Liver (tissue), 9 donors: ENCODE results near the gene CLIC3. TPM values are rescaled to one million over a fixed set of nuclear protein-coding genes. Genes with fewer than 3 reads are reported as not detected.

Experiments used
- DNase-seq: peaks from one replicate; pipeline ENCODE4 v3.0.0-alpha.2; 2017; ENCODE audit warnings: low spot score
- H3K27ac ChIP-seq, 2 donors: one replicate each; pipeline ENCODE4 v1.7.0; 2013; ENCODE audit warnings: inconsistent platforms in 2 of 2, low read length in 2 of 2, control low read depth in 1 of 2, low read depth in 1 of 2, mild to moderate bottlenecking in 1 of 2
- H3K27me3 ChIP-seq, 4 donors: one replicate each; pipeline versions ENCODE4 v1.6.1 to v1.7.0; 2013; ENCODE audit warnings: low read length in 3 of 4, inconsistent platforms in 1 of 4, mild to moderate bottlenecking in 1 of 4, moderate library complexity in 1 of 4; ENCODE audit not compliant: control insufficient read depth in 4 of 4, insufficient read depth in 4 of 4
- H3K36me3 ChIP-seq, 4 donors: one replicate each; pipeline versions ENCODE4 v1.6.1 to v1.7.0; 2013; ENCODE audit warnings: low read length in 3 of 4, mild to moderate bottlenecking in 3 of 4, low read depth in 1 of 4, moderate library complexity in 1 of 4; ENCODE audit not compliant: control insufficient read depth in 4 of 4, insufficient read depth in 3 of 4
- H3K4me1 ChIP-seq, 4 donors: one replicate each; pipeline versions ENCODE4 v1.6.1 to v1.7.0; 2013; ENCODE audit warnings: low read length in 3 of 4, mild to moderate bottlenecking in 3 of 4, moderate library complexity in 1 of 4; ENCODE audit not compliant: control insufficient read depth in 4 of 4, insufficient read depth in 4 of 4
- H3K4me3 ChIP-seq, 3 donors: one replicate each; pipeline versions ENCODE4 v1.6.1 to v1.7.0; 2013; ENCODE audit warnings: low read length in 3 of 3, control low read depth in 1 of 3, low read depth in 1 of 3, mild to moderate bottlenecking in 1 of 3
- H3K9ac ChIP-seq, 2 donors: one replicate each; pipeline ENCODE4 v1.7.0; 2013; ENCODE audit warnings: low read length in 2 of 2, mild to moderate bottlenecking in 2 of 2, moderate library complexity in 2 of 2, control low read depth in 1 of 2, low read depth in 1 of 2
- H3K9me3 ChIP-seq, 4 donors: one replicate each; pipeline versions ENCODE4 v1.6.1 to v1.7.0; 2013; ENCODE audit warnings: low read length in 3 of 4; ENCODE audit not compliant: control insufficient read depth in 4 of 4
- ATF3 ChIP-seq: IDR thresholded peaks from 2 replicates; pipeline ENCODE4 v1.6.1; 2016; ENCODE audit warnings: antibody characterized with exemption
- CTCF ChIP-seq: fragments of 150-350 bp; IDR thresholded peaks from 2 replicates; pipeline ENCODE4 v1.5.1; 2017; ENCODE audit warnings: improper control_type of control experiment, low read depth, low read length; ENCODE audit not compliant: missing input control
- EGR1 ChIP-seq, 2 donors: IDR thresholded peaks; 2 replicates each; pipeline ENCODE4 v1.6.1; 2016 to 2018; ENCODE audit warnings: antibody characterized with exemption in 2 of 2, low read depth in 2 of 2
- FOXA1 ChIP-seq: IDR thresholded peaks from 2 replicates; pipeline ENCODE4 v1.6.1; 2016; ENCODE audit warnings: antibody characterized with exemption
- FOXA2 ChIP-seq: IDR thresholded peaks from 2 replicates; pipeline ENCODE4 v1.6.1; 2016; ENCODE audit warnings: antibody characterized with exemption
- GABPA ChIP-seq, 2 donors: IDR thresholded peaks in 1 of 2; conservative IDR thresholded peaks in 1 of 2; 2 replicates each; pipeline ENCODE4 v1.6.1; 2016; ENCODE audit warnings: antibody characterized with exemption in 2 of 2, mild to moderate bottlenecking in 1 of 2, moderate library complexity in 1 of 2
- HNF4A ChIP-seq, 2 donors: conservative IDR thresholded peaks; 2 replicates each; pipeline ENCODE4 v1.6.1; 2016; ENCODE audit warnings: antibody characterized with exemption in 2 of 2, mild to moderate bottlenecking in 2 of 2
- HNF4G ChIP-seq: IDR thresholded peaks from 2 replicates; pipeline ENCODE4 v1.6.1; 2016; ENCODE audit warnings: antibody characterized with exemption
- JUND ChIP-seq, 2 donors: IDR thresholded peaks; 2 replicates each; pipeline ENCODE4 v1.6.1; 2016; ENCODE audit warnings: antibody characterized with exemption in 2 of 2
- MAX ChIP-seq: IDR thresholded peaks from 2 replicates; pipeline ENCODE4 v1.6.1; 2016; ENCODE audit warnings: antibody characterized with exemption
- NR2F2 ChIP-seq: IDR thresholded peaks from 2 replicates; pipeline ENCODE4 v1.6.1; 2016; ENCODE audit warnings: antibody characterized with exemption
- RAD21 ChIP-seq, 2 donors: IDR thresholded peaks; 2 replicates each; pipeline ENCODE4 v1.6.1; 2016; ENCODE audit warnings: antibody characterized with exemption in 2 of 2, mild to moderate bottlenecking in 2 of 2
- REST ChIP-seq: IDR thresholded peaks from 2 replicates; pipeline ENCODE4 v1.6.1; 2016; ENCODE audit warnings: antibody characterized with exemption, mild to moderate bottlenecking
- RXRA ChIP-seq, 2 donors: IDR thresholded peaks; 2 replicates each; pipeline ENCODE4 v1.6.1; 2017 to 2018; ENCODE audit warnings: antibody characterized with exemption in 2 of 2, mild to moderate bottlenecking in 1 of 2
- SP1 ChIP-seq: IDR thresholded peaks from 2 replicates; pipeline ENCODE4 v1.6.1; 2018; ENCODE audit warnings: antibody characterized with exemption, mild to moderate bottlenecking
- YY1 ChIP-seq: IDR thresholded peaks from 2 replicates; pipeline ENCODE4 v1.6.1; 2016; ENCODE audit warnings: antibody characterized with exemption, mild to moderate bottlenecking
- ZBTB33 ChIP-seq: IDR thresholded peaks from 2 replicates; pipeline ENCODE4 v1.6.1; 2016; ENCODE audit warnings: antibody characterized with exemption
- WGBS: extraction: QIAGEN DNeasy Blood & Tissue Kit; methylation state at CpG from one replicate; pipeline ENCODE4 v1.1.7; 2013; 5-methylcytosine and 5-hydroxymethylcytosine counted together
- polyA plus RNA-seq, 2 donors: library from polyadenylated mRNA; stranded (reverse) in 1 of 2; unstranded in 1 of 2; fragments of 200-250 nt in 1 of 2; fragments of >200 nt in 1 of 2; fragmentation: Nextera tagmentation in 1 of 2; extraction: Ambion mirVana in 1 of 2; gene quantifications; one replicate each; pipeline versions ENCODE4 v1.2.1 to v1.2.3, GENCODE V29; 2013 to 2015
- total RNA-seq, 2 donors: library from RNA; depleted of rRNA; stranded (reverse); fragments of >200 nt; gene quantifications; one replicate each; pipeline ENCODE4 v1.2.3, GENCODE V29; 2014
- donor health status: healthy.
- donor health status: healthy.
- donor health status: healthy.
- donor health status: healthy.
- donor health status: healthy.

CLIC3 gene
- total and polyA plus RNA-seq, 4 donors, result 0.33 to 0.83 (median 0.40) TPM

GRCh38 chr9:136992819-136993369 lies 3.5 kb downstream of the CLIC3 start:
- peak overlapping the region; percentile 61 to 81 (median 79) for H3K4me3 ChIP-seq
- no peak for TF ChIP-seq GABPA (IDR thresholded peaks at IDR 0.05 in 1 of 2, conservative IDR thresholded peaks at IDR 0.05 in 1 of 2)
- H3K4me1 ChIP-seq, result peaks cover 7 to 32% (median 15%) of the 10 kb centered on the region in 4 donors
- 54% methylated on average over 18 of the region's 18 CpGs for WGBS
- H3K27me3 ChIP-seq, result no peaks in the 10 kb centered on the region
- H3K36me3 ChIP-seq, result peaks cover 0 to 3% (median 0%) of the 10 kb centered on the region in 4 donors
- H3K9ac ChIP-seq, result peak overlapping the region in 1 of 2 donors; percentile 92
- no peaks in the 10 kb centered on the region for H3K9me3 ChIP-seq
- no peak for DNase-seq
- peak overlapping the region in 1 of 2 donors; percentile 67 for H3K27ac ChIP-seq

- 2% methylated on average over 92 of the region's 92 CpGs for WGBS
- H3K4me1 ChIP-seq, result peaks cover 7 to 28% (median 13%) of the 10 kb centered on the region in 4 donors
- DNase-seq, result peak; percentile 91
- peak within 1 kb of the TSS; percentile 52 to 67 for H3K27ac ChIP-seq
- no peak for TF ChIP-seq EGR1 (IDR thresholded peaks at IDR 0.05; ENCODE audit: low read depth in 2 of 2)
- TF ChIP-seq HNF4G, result no peak
- no peak for TF ChIP-seq SP1
- TF ChIP-seq GABPA (IDR thresholded peaks at IDR 0.05 in 1 of 2, conservative IDR thresholded peaks at IDR 0.05 in 1 of 2), result peak in 1 of 2 donors; percentile 36
- TF ChIP-seq HNF4A (conservative IDR thresholded peaks at IDR 0.05), result no peak
- no peak for TF ChIP-seq JUND (IDR thresholded peaks at IDR 0.05)
- TF ChIP-seq REST, result no peak
- no peak for TF ChIP-seq RXRA (IDR thresholded peaks at IDR 0.05)
- no peak for TF ChIP-seq RAD21 (IDR thresholded peaks at IDR 0.05)
- peak; percentile 33 for TF ChIP-seq YY1
- H3K9me3 ChIP-seq, result no peaks in the 10 kb centered on the region
- H3K36me3 ChIP-seq, result peaks cover 0 to 3% (median 0%) of the 10 kb centered on the region in 4 donors
- peak within 1 kb of the TSS in 1 of 2 donors; percentile 92 for H3K9ac ChIP-seq
- peak within 1 kb of the TSS; percentile 61 to 81 (median 79) for H3K4me3 ChIP-seq
- no peaks in the 10 kb centered on the region for H3K27me3 ChIP-seq
Measured at GRCh38 chr9:136991993-136992818, 4.2 kb downstream of the CLIC3 start, which contains the start of gene PAXX. Gene PAXX (plus strand): TSS chr9:136992422. CDS start chr9:136992444, 22 bp downstream.

GRCh38 chr9:136990242-136990911 lies 6.0 kb downstream of the CLIC3 start:
- Histone ChIP-seq H3K27me3 (no peaks in the 10 kb centered on the region), H3K9ac (no peak overlapping the region), H3K9me3 (no peaks in the 10 kb centered on the region), H3K4me1 (peaks cover 7 to 15% (median 11%) of the 10 kb centered on the region in 4 donors), H3K27ac (no peak overlapping the region), H3K4me3 (no peak overlapping the region), H3K36me3 (peaks cover 0 to 3% (median 0%) of the 10 kb centered on the region in 4 donors)
- DNase-seq, result no peak
- WGBS, result 82% methylated on average over 10 of the region's 10 CpGs
- TF ChIP-seq SP1 (no peak), FOXA1 (no peak), HNF4G (no peak), MAX (no peak), RXRA (IDR thresholded peaks at IDR 0.05) (no peak), GABPA (IDR thresholded peaks at IDR 0.05 in 1 of 2, conservative IDR thresholded peaks at IDR 0.05 in 1 of 2) (no peak), CTCF (no peak), NR2F2 (no peak), FOXA2 (no peak), EGR1 (IDR thresholded peaks at IDR 0.05; ENCODE audit: low read depth in 2 of 2) (no peak), ZBTB33 (no peak), ATF3 (no peak), JUND (IDR thresholded peaks at IDR 0.05) (no peak)
